Measurements from ENCODE around the gene PIEZO2. TPM values are rescaled to one million over a fixed set of nuclear protein-coding genes. Genes with fewer than 3 reads are reported as not detected.

The PIEZO2 gene
- total RNA-seq, 1 experiment from 2014 or later, result 5.5 TPM

- no peak for DNase-seq (ENCODE audit: low read depth in 1 of 2, low spot score in 2 of 2)
These were observed 184.2 kb downstream of the PIEZO2 start for GRCh38 chr18:10965119-10965518.

DNA sequence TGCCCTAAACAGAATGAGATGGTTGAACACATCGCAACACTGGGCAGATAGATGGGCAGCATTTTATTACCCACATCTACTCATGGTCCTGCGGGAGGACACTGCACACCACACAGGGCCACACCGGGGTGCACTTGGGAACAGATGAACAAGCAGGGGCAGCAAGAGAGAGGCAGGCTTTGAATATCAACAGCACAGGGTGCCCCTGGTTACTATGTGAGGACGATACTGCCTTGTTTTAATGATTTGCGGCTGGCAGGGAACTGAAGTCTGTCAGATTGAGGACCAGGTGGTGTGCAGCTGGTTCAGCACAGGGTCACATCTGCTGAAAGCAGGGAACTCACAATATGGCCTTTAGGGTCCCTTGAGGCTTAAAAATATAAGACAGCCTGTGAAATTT lies 195.7 kb downstream of the PIEZO2 start:
- no peaks in the 10 kb centered on the region for H3K4me1 ChIP-seq (replicated peaks)
- no peak for DNase-seq (ENCODE audit: low read depth in 1 of 2, low spot score in 2 of 2)
- H3K27me3 ChIP-seq (replicated peaks), result no peaks in the 10 kb centered on the region
- H3K4me3 ChIP-seq, result no peak overlapping the region
- H3K9me3 ChIP-seq (replicated peaks), result no peaks in the 10 kb centered on the region
- no peaks in the 10 kb centered on the region for H3K36me3 ChIP-seq
- H3K27ac ChIP-seq, result no peak overlapping the region

More at GRCh38 chr18:10965119-10965518, 184.2 kb downstream of the PIEZO2 start:
- Histone ChIP-seq H3K4me1 (replicated peaks) (no peaks in the 10 kb centered on the region), H3K27me3 (replicated peaks) (no peaks in the 10 kb centered on the region), H3K4me3 (no peak overlapping the region), H3K27ac (no peak overlapping the region), H3K36me3 (no peaks in the 10 kb centered on the region), H3K9me3 (replicated peaks) (no peaks in the 10 kb centered on the region)

DNA sequence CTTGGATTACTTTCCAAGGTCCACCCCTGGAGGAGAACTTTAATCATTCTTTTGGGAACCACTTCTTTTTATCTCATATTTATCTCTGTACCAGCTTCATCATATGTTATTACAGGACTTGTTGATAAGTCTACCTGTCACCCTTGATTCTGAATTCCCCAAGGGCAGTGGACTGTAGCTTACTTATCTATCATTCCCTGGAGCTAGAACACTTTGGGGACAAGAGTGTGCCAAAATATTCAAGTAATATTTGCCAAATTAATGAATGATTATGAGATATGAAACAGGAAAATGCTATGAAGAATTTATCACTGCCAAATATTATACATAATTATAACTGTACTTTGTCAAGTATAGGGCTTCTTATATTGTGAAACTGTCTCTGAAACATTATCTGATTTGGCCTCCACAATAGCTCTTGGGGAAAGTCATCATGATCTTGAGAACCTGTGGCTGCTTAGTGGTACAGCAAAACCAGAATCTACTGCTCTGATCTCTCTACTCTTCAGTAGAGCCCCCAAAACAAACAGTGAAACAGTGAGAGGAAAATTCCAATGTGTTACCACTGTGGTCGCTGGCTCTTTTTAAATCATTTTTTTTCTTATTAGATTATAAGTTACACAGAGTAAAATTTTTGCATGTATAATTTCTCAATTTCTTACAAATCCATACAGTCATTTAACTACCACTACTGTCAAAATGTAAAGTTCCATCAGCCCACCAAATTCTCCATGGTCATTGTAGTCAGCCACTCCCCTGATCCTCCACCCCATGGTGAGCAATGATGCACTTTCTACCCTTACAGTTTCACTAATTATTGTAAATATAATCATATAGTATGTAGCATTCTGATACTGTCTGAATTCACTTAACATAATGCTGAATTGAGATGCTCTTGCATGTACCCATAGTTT lies 197.5 kb downstream of the PIEZO2 start:
- no peaks in the 10 kb centered on the region for H3K9me3 ChIP-seq (replicated peaks)
- H3K36me3 ChIP-seq, result no peaks in the 10 kb centered on the region
- no peaks in the 10 kb centered on the region for H3K4me1 ChIP-seq (replicated peaks)
- H3K27ac ChIP-seq, result no peak overlapping the region
- no peak for DNase-seq (ENCODE audit: low read depth in 1 of 2, low spot score in 2 of 2)
- H3K4me3 ChIP-seq, result no peak overlapping the region
- H3K27me3 ChIP-seq (replicated peaks), result no peaks in the 10 kb centered on the region

GRCh38 chr18:10950876-10951630 lies 198.3 kb downstream of the PIEZO2 start:
- Histone ChIP-seq H3K36me3 (no peaks in the 10 kb centered on the region), H3K27ac (no peak overlapping the region), H3K27me3 (replicated peaks) (no peaks in the 10 kb centered on the region), H3K4me3 (no peak overlapping the region), H3K9me3 (replicated peaks) (peaks cover 4% of the 10 kb centered on the region; the same call in 1 of the 2 replicates), H3K4me1 (replicated peaks) (no peaks in the 10 kb centered on the region)
- no peak for DNase-seq (ENCODE audit: low read depth in 1 of 2, low spot score in 2 of 2)

GRCh38 chr18:10950080-10950875 lies 199.1 kb downstream of the PIEZO2 start:
- no peak overlapping the region for H3K4me3 ChIP-seq
- no peak overlapping the region for H3K27ac ChIP-seq
- no peaks in the 10 kb centered on the region for H3K36me3 ChIP-seq
- DNase-seq (ENCODE audit: low read depth in 1 of 2, low spot score in 2 of 2), result no peak
- no peaks in the 10 kb centered on the region for H3K4me1 ChIP-seq (replicated peaks)
- H3K9me3 ChIP-seq (replicated peaks), result peaks cover 7% of the 10 kb centered on the region
- no peaks in the 10 kb centered on the region for H3K27me3 ChIP-seq (replicated peaks)

DNA sequence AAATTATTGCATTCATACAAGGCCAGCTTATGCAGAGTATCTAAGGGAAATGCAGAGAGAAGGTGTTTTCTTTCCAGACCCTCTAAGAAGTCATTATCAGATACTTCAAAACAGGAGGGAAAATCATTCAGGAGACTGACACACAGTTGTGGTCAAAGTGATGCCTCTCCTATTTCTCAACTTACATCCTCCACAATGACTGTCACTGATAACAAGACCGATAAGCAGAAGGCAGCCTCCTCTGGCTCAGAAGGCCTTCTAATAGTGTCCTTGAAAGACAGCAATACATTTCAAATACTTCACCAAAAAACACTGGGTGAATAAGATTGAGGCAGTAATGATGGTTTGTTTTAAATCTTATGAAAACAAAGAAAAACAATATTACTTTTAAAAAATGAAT lies 199.7 kb downstream of the PIEZO2 start:
- no peak overlapping the region for H3K27ac ChIP-seq
- no peaks in the 10 kb centered on the region for H3K27me3 ChIP-seq (replicated peaks)
- H3K4me1 ChIP-seq (replicated peaks), result no peaks in the 10 kb centered on the region
- no peaks in the 10 kb centered on the region for H3K36me3 ChIP-seq
- DNase-seq (ENCODE audit: low read depth in 1 of 2, low spot score in 2 of 2), result no peak
- H3K9me3 ChIP-seq (replicated peaks), result peaks cover 7% of the 10 kb centered on the region
- H3K4me3 ChIP-seq, result no peak overlapping the region

DNA sequence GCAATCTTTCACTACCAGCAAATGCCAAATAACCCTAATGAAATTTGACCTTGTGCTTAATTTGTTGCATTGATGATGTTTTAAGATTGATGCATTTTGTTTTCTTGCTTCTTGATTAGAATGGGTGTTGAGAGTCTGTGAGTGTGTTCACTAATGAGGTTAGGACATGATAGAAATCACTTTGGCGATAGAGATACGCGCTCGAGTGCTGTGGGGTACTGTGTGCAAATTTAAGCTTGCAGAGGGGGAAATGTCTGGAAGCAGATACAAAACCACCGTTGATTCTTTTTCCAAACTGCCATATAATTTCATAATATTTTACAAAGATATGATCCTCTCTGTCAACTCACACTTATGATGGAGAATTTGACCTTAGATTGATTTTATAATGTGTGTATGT lies 200.9 kb downstream of the PIEZO2 start:
- Histone ChIP-seq H3K36me3 (no peaks in the 10 kb centered on the region), H3K27me3 (replicated peaks) (no peaks in the 10 kb centered on the region), H3K27ac (no peak overlapping the region), H3K9me3 (replicated peaks) (peaks cover 7% of the 10 kb centered on the region), H3K4me1 (replicated peaks) (no peaks in the 10 kb centered on the region), H3K4me3 (no peak overlapping the region)
- DNase-seq (ENCODE audit: low read depth in 1 of 2, low spot score in 2 of 2), result no peak

DNA sequence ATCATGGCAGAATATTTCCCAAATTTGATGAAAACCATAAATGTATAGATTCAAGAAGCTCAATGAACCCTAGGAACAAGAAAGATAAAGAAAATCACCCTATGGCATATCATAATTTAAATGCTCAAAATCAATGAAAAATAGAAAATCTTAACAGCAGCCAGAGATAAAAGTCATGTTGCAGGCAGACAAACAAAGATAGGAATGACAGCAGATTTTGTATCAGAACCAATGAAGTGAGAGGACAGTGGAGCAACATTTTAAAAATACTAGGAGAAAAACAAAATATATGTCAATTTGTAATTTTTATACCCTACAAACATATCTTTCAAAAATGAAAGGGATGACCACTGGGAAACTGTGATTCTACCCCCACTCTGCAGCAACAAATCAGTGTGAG lies 203.3 kb downstream of the PIEZO2 start:
- peaks cover 7% of the 10 kb centered on the region for H3K9me3 ChIP-seq (replicated peaks)
- no peaks in the 10 kb centered on the region for H3K36me3 ChIP-seq
- no peak overlapping the region for H3K27ac ChIP-seq
- H3K4me3 ChIP-seq, result no peak overlapping the region
- H3K27me3 ChIP-seq (replicated peaks), result no peaks in the 10 kb centered on the region
- no peaks in the 10 kb centered on the region for H3K4me1 ChIP-seq (replicated peaks)
- no peak for DNase-seq (ENCODE audit: low read depth in 1 of 2, low spot score in 2 of 2)

DNA sequence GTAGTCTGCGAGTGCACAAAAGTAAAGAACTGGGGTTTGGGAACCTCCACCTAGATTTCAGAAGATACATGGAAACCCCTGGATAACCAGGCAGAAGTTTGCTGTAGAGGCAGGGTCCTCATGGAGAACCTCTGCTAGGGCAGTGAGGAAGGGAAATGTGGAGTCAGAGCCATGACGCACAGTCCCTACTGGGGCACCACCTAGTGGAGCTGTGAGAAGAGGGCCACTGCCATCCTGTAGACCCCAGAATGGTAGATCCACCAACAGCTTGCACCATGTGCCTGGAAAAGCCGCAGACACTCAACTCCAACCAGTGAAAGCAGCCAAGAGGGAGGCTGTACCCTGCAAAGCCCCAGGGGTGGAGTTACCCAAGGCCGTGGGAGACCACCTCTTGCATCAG lies 206.4 kb downstream of the PIEZO2 start:
- Histone ChIP-seq H3K4me1 (replicated peaks) (no peaks in the 10 kb centered on the region), H3K4me3 (no peak overlapping the region), H3K27ac (no peak overlapping the region), H3K36me3 (no peaks in the 10 kb centered on the region), H3K9me3 (replicated peaks) (peaks cover 7% of the 10 kb centered on the region), H3K27me3 (replicated peaks) (no peaks in the 10 kb centered on the region)
- DNase-seq (ENCODE audit: low read depth in 1 of 2, low spot score in 2 of 2), result no peak

- Histone ChIP-seq H3K36me3 (no peaks in the 10 kb centered on the region), H3K27ac (no peak overlapping the region), H3K4me1 (replicated peaks) (no peaks in the 10 kb centered on the region), H3K9me3 (replicated peaks) (no peaks in the 10 kb centered on the region), H3K27me3 (replicated peaks) (no peaks in the 10 kb centered on the region), H3K4me3 (no peak overlapping the region)
- DNase-seq (ENCODE audit: low read depth in 1 of 2, low spot score in 2 of 2), result no peak
These were observed 209.5 kb downstream of the PIEZO2 start for GRCh38 chr18:10939822-10940221.

GRCh38 chr18:10937743-10938640 lies 211.4 kb downstream of the PIEZO2 start:
- Histone ChIP-seq H3K36me3 (no peaks in the 10 kb centered on the region), H3K4me3 (no peak overlapping the region), H3K9me3 (replicated peaks) (no peaks in the 10 kb centered on the region), H3K4me1 (replicated peaks) (no peaks in the 10 kb centered on the region), H3K27me3 (replicated peaks) (no peaks in the 10 kb centered on the region), H3K27ac (no peak overlapping the region)
- DNase-seq (ENCODE audit: low read depth in 1 of 2, low spot score in 2 of 2), result no peak

DNA sequence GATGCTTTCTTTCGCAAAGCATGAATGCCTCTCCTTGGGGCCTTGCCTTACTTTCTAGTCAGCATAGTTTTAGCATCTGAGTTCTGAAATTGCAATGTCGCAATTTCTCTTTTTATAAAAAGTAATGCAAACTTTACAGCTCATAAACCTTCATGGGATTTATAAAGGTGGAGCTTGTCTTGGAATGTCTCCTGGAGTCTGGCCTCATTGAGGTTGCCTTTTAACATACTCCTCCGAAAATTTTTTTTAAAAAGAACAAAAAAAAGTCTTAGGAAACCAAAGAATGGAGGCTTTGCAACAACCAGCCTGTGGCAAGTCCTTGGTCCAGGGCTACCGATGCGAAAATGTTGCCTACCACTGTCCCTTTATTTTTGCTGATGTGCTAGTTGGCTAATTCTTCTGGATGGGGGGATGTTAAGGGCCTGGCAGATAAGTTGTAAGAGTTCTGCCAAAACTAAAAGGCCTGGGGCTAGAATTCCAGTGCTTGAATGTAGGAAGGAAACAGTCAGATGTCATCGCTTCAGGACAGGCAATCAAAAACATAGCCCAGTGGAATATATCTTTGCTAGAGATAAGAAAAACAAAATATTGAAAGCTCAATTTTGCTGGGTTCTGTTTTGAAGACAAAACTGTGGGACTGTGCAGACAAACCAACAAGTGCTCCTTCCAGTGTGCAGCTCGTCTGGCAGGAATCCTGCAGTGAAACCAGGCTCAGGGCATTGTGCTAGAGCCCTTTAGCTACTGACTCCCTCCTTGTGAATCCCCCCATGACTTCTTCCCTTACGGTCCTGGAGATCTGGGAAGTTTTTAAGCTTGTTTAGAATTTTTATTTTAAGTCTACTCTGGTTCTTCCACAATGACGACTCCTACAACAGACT lies 213.0 kb downstream of the PIEZO2 start:
- Histone ChIP-seq H3K27me3 (replicated peaks) (no peaks in the 10 kb centered on the region), H3K4me3 (no peak overlapping the region), H3K27ac (no peak overlapping the region), H3K4me1 (replicated peaks) (no peaks in the 10 kb centered on the region), H3K9me3 (replicated peaks) (no peaks in the 10 kb centered on the region), H3K36me3 (no peaks in the 10 kb centered on the region)
- no peak for DNase-seq (ENCODE audit: low read depth in 1 of 2, low spot score in 2 of 2)
